Measurements from ENCODE around the gene KRTAP6-3.

The KRTAP6-3 gene

GRCh38 chr21:30592140-30592539 is at the start of gene KRTAP6-3:
Gene KRTAP6-3, plus strand, starts transcription at chr21:30592440. Its CDS starts 6 bp downstream, at chr21:30592446.
- H3K36me3 ChIP-seq (ENCODE audit: control insufficient read depth, insufficient read depth, low read length) = no peaks in the 10 kb centered on the region
- H3K27me3 ChIP-seq (ENCODE audit: control insufficient read depth, insufficient read depth, low read length) = no peaks in the 10 kb centered on the region
- no peak within 1 kb of the TSS for H3K9ac ChIP-seq (ENCODE audit: low read length)
- H3K4me3 ChIP-seq (ENCODE audit: low read length) = no peak within 1 kb of the TSS
- no peaks in the 10 kb centered on the region for H3K4me1 ChIP-seq (ENCODE audit: control insufficient read depth, insufficient read depth, low read length)
- H3K9me3 ChIP-seq (ENCODE audit: control insufficient read depth, low read length) = no peaks in the 10 kb centered on the region

GRCh38 chr21:30552782-30553181 is 39.5 kb upstream of the KRTAP6-3 start:
- no peak overlapping the region for H3K4me3 ChIP-seq (ENCODE audit: low read length)
- no peaks in the 10 kb centered on the region for H3K36me3 ChIP-seq (ENCODE audit: control insufficient read depth, insufficient read depth, low read length)
- H3K4me1 ChIP-seq (ENCODE audit: control insufficient read depth, insufficient read depth, low read length) = no peaks in the 10 kb centered on the region
- H3K9ac ChIP-seq (ENCODE audit: low read length) = no peak overlapping the region
- H3K9me3 ChIP-seq (ENCODE audit: control insufficient read depth, low read length) = no peaks in the 10 kb centered on the region
- no peaks in the 10 kb centered on the region for H3K27me3 ChIP-seq (ENCODE audit: control insufficient read depth, insufficient read depth, low read length)

DNA sequence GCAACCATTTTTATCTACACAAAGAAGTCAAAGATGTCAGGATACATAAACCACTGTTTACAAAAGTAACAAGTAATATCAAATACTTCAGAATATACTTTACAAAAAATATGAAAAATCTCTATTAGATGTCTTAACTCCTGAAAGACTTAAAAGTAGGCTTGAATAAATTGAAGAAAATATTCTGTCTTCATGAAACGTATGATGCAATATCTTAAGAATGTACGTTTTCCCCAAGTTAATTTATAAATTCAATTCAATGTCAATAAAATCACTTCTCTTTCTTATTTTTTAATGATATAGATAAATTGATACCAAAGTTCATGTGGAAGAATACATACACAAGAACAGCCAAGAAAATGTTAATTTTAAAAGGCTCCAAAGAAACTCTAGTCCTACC is 37.1 kb upstream of the KRTAP6-3 start:
- no peaks in the 10 kb centered on the region for H3K9me3 ChIP-seq (ENCODE audit: control insufficient read depth, low read length)
- no peak overlapping the region for H3K9ac ChIP-seq (ENCODE audit: low read length)
- H3K27me3 ChIP-seq (ENCODE audit: control insufficient read depth, insufficient read depth, low read length) = no peaks in the 10 kb centered on the region
- no peaks in the 10 kb centered on the region for H3K36me3 ChIP-seq (ENCODE audit: control insufficient read depth, insufficient read depth, low read length)
- no peaks in the 10 kb centered on the region for H3K4me1 ChIP-seq (ENCODE audit: control insufficient read depth, insufficient read depth, low read length)
- H3K4me3 ChIP-seq (ENCODE audit: low read length) = no peak overlapping the region

DNA sequence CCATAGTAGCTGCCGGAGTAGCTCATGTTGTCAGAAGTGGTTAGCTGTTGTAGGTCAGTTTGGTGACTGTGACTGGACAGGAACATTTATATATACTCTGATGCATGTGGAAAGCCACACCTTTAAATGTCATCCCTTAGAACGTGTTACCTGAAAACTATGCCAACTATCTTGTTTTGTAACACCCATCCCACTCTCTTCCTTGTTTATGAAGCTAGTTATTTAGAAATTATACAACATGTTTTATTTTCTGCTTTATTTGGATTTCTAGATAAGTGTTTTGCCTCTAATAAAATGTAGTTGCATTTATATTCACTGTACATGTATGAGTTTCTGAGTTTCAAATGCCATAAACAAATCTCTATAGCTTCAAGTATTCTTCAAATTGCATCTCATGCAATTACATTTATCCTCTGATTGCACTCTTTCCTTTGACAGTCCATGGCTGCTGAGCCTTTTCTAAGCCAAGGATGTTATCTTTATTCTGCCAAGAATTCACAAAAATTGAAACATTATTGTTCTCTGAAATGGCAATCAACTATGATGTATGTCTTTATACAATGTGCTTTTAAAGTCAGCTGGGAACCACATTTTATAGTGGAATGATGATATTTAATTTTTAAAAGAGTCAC is 30.9 kb upstream of the KRTAP6-3 start, which contains the start of gene KRTAP19-7:
Gene KRTAP19-7 (minus strand): TSS at position 51 of the 632 bp plus-strand sequence. CDS start 25 bp downstream, at position 26.
- no peaks in the 10 kb centered on the region for H3K36me3 ChIP-seq (ENCODE audit: control insufficient read depth, insufficient read depth, low read length)
- no peaks in the 10 kb centered on the region for H3K9me3 ChIP-seq (ENCODE audit: control insufficient read depth, low read length)
- no peak within 1 kb of the TSS for H3K4me3 ChIP-seq (ENCODE audit: low read length)
- no peaks in the 10 kb centered on the region for H3K27me3 ChIP-seq (ENCODE audit: control insufficient read depth, insufficient read depth, low read length)
- no peak within 1 kb of the TSS for H3K9ac ChIP-seq (ENCODE audit: low read length)
- H3K4me1 ChIP-seq (ENCODE audit: control insufficient read depth, insufficient read depth, low read length) = no peaks in the 10 kb centered on the region

DNA sequence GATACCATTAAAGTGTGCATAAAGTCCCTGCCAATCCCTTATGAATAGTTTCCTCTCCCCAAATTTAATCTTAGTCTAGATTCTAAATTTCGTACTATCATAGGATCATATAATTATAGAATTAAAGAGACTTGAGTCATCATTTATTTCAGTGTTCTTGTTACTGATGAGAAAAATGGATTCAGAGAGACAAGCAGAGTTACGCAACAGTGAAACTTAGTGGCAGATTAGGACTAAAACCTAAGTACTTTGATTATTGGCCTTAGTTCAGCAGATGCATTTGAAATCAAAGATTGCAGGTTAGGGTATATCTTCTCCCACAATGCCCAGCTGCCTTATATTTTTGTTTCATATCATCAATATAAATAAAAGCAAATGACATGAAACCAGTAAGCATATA is 30.3 kb upstream of the KRTAP6-3 start:
- H3K4me3 ChIP-seq (ENCODE audit: low read length) = no peak overlapping the region
- H3K27me3 ChIP-seq (ENCODE audit: control insufficient read depth, insufficient read depth, low read length) = no peaks in the 10 kb centered on the region
- no peak overlapping the region for H3K9ac ChIP-seq (ENCODE audit: low read length)
- no peaks in the 10 kb centered on the region for H3K4me1 ChIP-seq (ENCODE audit: control insufficient read depth, insufficient read depth, low read length)
- H3K9me3 ChIP-seq (ENCODE audit: control insufficient read depth, low read length) = no peaks in the 10 kb centered on the region
- no peaks in the 10 kb centered on the region for H3K36me3 ChIP-seq (ENCODE audit: control insufficient read depth, insufficient read depth, low read length)

DNA sequence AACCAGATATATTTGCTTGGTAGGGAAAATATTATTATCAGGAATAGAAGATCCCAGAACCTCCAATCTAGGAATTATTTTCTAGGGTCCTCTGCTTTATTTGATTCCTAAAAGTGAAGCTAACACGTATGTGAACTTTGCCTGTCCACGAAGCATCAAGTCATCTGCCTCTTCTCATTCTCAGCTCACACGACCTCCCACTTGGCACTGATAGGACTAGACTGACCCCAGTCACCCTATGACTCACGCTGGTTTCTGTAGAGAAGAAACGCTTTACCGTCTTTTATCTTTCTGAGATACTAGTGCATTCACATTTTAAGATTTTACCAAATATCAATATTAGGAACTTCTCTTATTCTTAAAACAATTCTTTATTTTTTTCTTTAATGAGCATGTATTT is 29.2 kb upstream of the KRTAP6-3 start:
- Histone ChIP-seq H3K27me3 (ENCODE audit: control insufficient read depth, insufficient read depth, low read length) (no peaks in the 10 kb centered on the region), H3K4me3 (ENCODE audit: low read length) (no peak overlapping the region), H3K9ac (ENCODE audit: low read length) (no peak overlapping the region), H3K9me3 (ENCODE audit: control insufficient read depth, low read length) (no peaks in the 10 kb centered on the region), H3K36me3 (ENCODE audit: control insufficient read depth, insufficient read depth, low read length) (no peaks in the 10 kb centered on the region), H3K4me1 (ENCODE audit: control insufficient read depth, insufficient read depth, low read length) (no peaks in the 10 kb centered on the region)

DNA sequence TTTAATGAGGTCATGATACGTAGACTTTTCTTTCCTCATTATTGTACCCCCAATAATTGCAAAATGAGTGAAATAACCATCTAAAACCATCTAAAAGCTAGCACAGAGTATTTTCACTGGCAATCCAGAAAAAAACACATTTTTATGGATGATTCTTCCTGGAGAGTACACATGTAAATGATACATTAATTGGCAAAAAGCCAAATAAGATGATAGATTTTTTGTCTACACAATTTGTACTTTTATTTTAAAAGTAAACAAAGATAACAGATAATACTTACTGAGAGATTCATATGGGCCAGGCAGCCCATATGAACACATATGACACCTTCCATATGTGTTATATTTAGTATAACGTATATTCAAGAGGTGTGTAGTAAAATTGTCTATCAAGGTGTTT is 28.6 kb upstream of the KRTAP6-3 start:
- Histone ChIP-seq H3K4me1 (ENCODE audit: control insufficient read depth, insufficient read depth, low read length) (no peaks in the 10 kb centered on the region), H3K9ac (ENCODE audit: low read length) (no peak overlapping the region), H3K9me3 (ENCODE audit: control insufficient read depth, low read length) (no peaks in the 10 kb centered on the region), H3K36me3 (ENCODE audit: control insufficient read depth, insufficient read depth, low read length) (no peaks in the 10 kb centered on the region), H3K4me3 (ENCODE audit: low read length) (no peak overlapping the region), H3K27me3 (ENCODE audit: control insufficient read depth, insufficient read depth, low read length) (no peaks in the 10 kb centered on the region)

DNA sequence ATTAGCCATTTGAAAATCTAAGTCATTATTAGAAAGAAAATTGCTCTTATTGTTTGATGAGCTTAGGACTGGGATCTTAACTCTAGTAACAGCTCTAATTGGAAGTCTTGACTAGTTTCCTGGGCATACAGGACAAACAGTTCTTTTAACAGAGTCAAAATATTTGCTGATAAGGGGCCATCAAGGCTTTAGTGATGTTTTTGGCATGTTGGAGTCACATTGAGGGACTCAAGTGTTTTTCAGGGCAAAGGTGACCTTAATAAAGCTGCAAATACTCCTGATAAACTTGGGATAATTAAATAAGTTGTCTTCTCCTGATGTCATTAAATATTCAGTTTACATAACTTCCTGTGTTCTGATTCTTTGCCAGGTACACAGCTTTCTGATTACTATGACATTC is 24.6 kb upstream of the KRTAP6-3 start:
- no peak overlapping the region for H3K4me3 ChIP-seq (ENCODE audit: low read length)
- H3K36me3 ChIP-seq (ENCODE audit: control insufficient read depth, insufficient read depth, low read length) = no peaks in the 10 kb centered on the region
- no peaks in the 10 kb centered on the region for H3K9me3 ChIP-seq (ENCODE audit: control insufficient read depth, low read length)
- no peaks in the 10 kb centered on the region for H3K4me1 ChIP-seq (ENCODE audit: control insufficient read depth, insufficient read depth, low read length)
- H3K27me3 ChIP-seq (ENCODE audit: control insufficient read depth, insufficient read depth, low read length) = no peaks in the 10 kb centered on the region
- H3K9ac ChIP-seq (ENCODE audit: low read length) = no peak overlapping the region

DNA sequence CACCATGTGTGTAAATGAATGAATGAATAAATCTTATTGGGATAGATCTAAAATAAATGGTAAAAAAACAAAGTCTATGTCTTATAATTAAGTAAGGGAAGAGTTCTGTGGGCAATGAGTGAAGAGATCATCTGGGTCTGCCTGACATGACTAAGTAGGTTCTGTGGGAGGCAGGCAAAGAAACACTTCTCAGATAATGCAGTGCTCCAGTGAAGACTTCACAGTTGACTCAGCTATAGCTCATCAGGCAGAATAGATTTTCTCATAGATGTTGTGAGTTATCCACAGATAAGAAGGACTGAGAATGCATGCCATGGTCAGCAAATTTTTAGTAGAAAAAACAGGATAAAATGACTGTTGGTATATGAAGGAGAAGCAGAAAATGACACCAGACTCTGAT is 14.5 kb upstream of the KRTAP6-3 start:
- Histone ChIP-seq H3K4me1 (ENCODE audit: control insufficient read depth, insufficient read depth, low read length) (no peaks in the 10 kb centered on the region), H3K27me3 (ENCODE audit: control insufficient read depth, insufficient read depth, low read length) (no peaks in the 10 kb centered on the region), H3K9me3 (ENCODE audit: control insufficient read depth, low read length) (no peaks in the 10 kb centered on the region), H3K9ac (ENCODE audit: low read length) (no peak overlapping the region), H3K4me3 (ENCODE audit: low read length) (no peak overlapping the region), H3K36me3 (ENCODE audit: control insufficient read depth, insufficient read depth, low read length) (no peaks in the 10 kb centered on the region)

- H3K36me3 ChIP-seq (ENCODE audit: control insufficient read depth, insufficient read depth, low read length) = no peaks in the 10 kb centered on the region
- H3K9me3 ChIP-seq (ENCODE audit: control insufficient read depth, low read length) = no peaks in the 10 kb centered on the region
- no peak overlapping the region for H3K9ac ChIP-seq (ENCODE audit: low read length)
- H3K4me1 ChIP-seq (ENCODE audit: control insufficient read depth, insufficient read depth, low read length) = no peaks in the 10 kb centered on the region
- no peak overlapping the region for H3K4me3 ChIP-seq (ENCODE audit: low read length)
- no peaks in the 10 kb centered on the region for H3K27me3 ChIP-seq (ENCODE audit: control insufficient read depth, insufficient read depth, low read length)
Measured at GRCh38 chr21:30579346-30579745, 12.9 kb upstream of the KRTAP6-3 start.

DNA sequence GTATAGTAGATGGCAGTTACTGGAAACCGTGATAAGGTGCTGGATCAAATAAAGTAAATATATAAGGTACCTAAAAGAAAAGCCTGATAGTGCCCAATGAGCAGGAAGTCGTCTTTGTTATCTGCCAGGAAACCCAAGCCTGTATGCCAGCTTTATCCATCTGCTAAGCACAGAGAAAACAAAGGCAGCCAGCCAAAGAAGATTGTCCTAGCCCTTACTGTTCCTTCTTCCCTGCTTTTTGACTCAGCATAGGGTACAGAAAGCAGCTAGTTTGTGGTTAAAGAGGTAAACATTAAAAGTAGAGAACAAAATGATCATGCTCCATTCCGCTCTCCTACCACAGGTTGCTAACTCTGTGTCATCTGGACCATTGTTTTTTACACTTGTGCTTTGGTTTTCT is 12.1 kb upstream of the KRTAP6-3 start:
- H3K9ac ChIP-seq (ENCODE audit: low read length) = no peak overlapping the region
- H3K36me3 ChIP-seq (ENCODE audit: control insufficient read depth, insufficient read depth, low read length) = no peaks in the 10 kb centered on the region
- H3K4me1 ChIP-seq (ENCODE audit: control insufficient read depth, insufficient read depth, low read length) = no peaks in the 10 kb centered on the region
- no peak overlapping the region for H3K4me3 ChIP-seq (ENCODE audit: low read length)
- H3K9me3 ChIP-seq (ENCODE audit: control insufficient read depth, low read length) = no peaks in the 10 kb centered on the region
- no peaks in the 10 kb centered on the region for H3K27me3 ChIP-seq (ENCODE audit: control insufficient read depth, insufficient read depth, low read length)

DNA sequence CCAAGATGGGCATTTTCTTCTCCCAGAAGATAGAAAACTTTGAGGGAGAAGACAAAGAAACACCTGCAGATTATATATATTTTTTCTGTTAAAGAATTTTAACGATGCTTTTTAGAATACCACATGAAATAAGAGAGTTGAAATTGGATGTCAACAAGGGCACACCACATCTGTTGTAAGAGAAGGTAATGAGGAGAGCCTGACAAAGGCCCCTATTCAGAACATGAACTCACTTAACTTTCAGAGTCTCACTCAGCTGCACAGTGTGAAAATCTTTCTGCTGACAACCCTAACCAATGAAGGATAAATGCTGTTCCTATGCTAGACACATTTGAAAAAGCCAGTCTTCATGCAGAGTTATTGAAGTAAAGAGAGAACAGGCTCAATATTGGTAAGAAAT is 9.4 kb upstream of the KRTAP6-3 start:
- no peaks in the 10 kb centered on the region for H3K9me3 ChIP-seq (ENCODE audit: control insufficient read depth, low read length)

GRCh38 chr21:30590297-30590696 is 1.9 kb upstream of the KRTAP6-3 start, which contains the start of gene KRTAP22-2:
Gene KRTAP22-2, minus strand, starts transcription at chr21:30590397.
- Histone ChIP-seq H3K9me3 (ENCODE audit: control insufficient read depth, low read length) (no peaks in the 10 kb centered on the region), H3K9ac (ENCODE audit: low read length) (no peak within 1 kb of the TSS), H3K4me1 (ENCODE audit: control insufficient read depth, insufficient read depth, low read length) (no peaks in the 10 kb centered on the region), H3K27me3 (ENCODE audit: control insufficient read depth, insufficient read depth, low read length) (no peaks in the 10 kb centered on the region), H3K36me3 (ENCODE audit: control insufficient read depth, insufficient read depth, low read length) (no peaks in the 10 kb centered on the region), H3K4me3 (ENCODE audit: low read length) (no peak within 1 kb of the TSS)

More for the DNA sequence above, 9.4 kb upstream of the KRTAP6-3 start:
- H3K4me1 ChIP-seq (ENCODE audit: control insufficient read depth, insufficient read depth, low read length) = no peaks in the 10 kb centered on the region
- H3K27me3 ChIP-seq (ENCODE audit: control insufficient read depth, insufficient read depth, low read length) = no peaks in the 10 kb centered on the region
- H3K36me3 ChIP-seq (ENCODE audit: control insufficient read depth, insufficient read depth, low read length) = no peaks in the 10 kb centered on the region
- no peak overlapping the region for H3K4me3 ChIP-seq (ENCODE audit: low read length)
- no peak overlapping the region for H3K9ac ChIP-seq (ENCODE audit: low read length)
